GM21737 (cell line): ENCODE data around the gene ARL2.

Experiments
- ATAC-seq: cut with Tn5 transposase; IDR thresholded peaks from one replicate; pipeline ENCODE4 v1.9.1; 2021; ENCODE audit warnings: mild to moderate bottlenecking, moderate library complexity; ENCODE audit not compliant: unreplicated experiment

ARL2 gene

DNA sequence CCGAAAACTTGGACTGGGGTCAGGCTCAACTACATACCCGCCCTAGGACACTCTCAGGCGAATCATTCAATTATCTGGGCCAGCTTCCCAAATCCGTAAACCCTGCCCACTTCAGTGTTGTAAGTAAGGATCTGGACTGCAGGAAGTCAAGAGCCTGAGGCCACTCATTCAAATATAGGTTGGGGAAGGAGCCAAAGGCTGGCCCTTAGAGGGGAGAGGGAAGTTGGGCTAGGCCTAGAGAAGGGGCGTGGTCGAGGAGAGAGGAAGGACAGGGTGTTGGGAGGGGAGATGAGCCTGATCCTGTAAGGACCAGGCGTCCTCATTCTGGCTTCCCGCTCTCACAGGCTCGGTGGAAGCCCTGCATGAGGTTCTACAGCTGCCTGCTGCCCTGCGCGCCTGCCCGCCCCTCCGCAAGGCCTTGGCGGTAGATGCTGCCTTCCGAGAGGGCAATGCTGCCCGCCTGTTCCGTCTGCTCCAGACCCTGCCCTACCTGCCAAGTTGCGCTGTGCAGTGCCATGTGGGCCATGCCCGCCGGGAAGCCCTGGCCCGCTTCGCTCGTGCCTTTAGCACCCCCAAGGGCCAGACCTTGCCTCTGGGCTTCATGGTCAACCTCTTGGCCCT, 30.0 kb downstream of the ARL2 start:
- no peak for ATAC-seq

DNA sequence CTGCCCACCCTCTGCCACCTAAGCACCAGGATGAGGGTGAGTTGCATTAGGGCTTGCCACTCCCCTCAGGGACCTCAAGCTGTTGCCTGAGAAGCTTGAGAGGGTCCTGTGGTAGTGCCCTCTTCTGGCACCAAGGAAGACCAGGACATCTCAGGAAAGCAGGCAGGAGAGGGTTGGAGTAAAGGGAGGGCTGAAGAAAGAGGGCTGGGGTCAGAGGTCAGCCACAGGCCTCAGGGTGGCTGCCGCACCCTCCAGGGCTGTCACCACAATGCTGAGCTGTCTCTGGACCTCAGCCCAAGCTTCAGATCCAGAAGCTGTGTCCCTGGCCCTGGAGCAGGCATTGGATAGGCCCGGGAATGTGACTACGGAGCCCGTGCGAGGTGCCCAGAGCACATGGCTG, 31.1 kb downstream of the ARL2 start:
- no peak for ATAC-seq

DNA sequence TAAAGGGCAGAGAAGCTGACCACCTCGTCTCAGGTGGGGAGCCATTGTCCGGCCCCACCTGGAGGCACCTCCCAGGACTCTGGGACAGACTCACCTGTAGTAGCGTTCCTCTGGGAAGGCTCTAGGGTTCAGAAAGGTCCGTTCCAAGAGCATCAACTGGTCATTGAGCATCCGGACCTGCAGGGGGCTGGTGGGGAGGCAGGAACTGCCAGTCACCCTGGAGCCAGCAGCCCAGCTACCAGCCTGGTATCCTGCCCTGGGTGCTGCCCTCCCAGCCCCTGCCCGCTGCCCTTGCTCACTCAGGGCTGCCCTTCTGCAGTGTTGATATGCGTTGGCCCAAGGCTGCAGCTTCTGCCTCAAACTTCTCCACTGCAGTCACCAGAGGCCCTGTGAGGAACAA, 31.8 kb downstream of the ARL2 start:
- ATAC-seq: no peak

DNA sequence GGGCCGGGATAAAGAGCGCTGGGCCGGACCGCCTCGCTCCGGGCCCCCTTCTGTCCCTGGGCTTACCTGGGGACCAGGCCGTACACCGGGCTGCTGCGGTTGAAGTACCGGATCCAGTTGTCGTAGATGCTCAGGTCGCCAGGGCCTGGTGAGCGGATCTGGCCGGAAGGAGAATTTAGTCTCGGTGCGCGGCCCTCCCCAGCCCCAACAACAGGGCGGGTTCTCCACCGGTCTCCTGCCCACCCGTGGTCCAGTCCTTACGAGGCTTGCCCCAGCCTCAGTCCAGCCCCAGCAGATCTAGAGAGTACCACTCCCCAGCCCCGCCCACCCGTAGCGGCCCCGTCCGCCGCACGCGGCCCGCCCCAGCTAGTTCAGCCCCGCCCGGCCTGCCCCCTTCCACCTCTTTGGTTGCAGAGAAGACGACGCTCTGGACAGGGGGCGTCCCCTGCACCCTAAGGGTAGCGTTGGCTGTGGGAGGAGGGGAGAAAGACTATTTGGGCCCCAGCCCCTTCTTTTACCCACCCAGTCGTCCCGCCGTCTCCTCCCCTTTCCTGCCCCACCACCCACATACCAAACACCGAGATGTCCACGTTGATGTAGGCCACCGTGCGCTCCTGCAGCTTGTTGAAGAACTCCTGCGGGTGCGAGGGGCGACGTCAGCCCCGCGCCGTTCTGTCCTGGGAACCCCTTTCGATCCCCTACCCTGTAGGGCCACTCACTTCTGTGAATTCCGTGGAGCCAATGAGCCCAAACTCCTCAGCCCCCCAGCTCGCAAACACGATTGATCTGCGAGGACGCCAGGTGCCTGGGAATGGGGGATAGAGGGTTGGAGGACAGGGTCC, 33.8 kb downstream of the ARL2 start:
- no peak for ATAC-seq

DNA sequence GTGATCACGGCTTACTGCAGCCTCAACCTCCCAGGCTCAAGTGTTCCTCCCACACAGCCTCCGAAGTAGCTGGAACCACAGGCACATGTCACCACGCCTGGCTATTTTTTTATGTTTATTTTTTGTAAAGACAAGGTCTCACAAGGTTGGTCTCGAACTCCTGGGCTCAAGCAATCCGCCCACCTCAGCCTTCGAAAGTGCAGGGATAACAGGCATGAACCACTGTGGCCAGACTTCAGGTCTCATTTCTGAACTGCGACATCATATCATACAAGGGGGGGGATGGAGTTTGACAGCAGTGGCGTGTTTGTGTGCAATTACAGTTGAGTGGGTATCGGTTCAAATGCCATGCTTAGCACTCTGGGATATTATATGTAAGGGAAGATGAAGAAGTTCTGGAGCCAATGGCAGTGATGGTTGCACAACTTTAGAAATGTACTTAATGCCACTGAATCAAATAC, 37.5 kb downstream of the ARL2 start:
- no peak for ATAC-seq

DNA sequence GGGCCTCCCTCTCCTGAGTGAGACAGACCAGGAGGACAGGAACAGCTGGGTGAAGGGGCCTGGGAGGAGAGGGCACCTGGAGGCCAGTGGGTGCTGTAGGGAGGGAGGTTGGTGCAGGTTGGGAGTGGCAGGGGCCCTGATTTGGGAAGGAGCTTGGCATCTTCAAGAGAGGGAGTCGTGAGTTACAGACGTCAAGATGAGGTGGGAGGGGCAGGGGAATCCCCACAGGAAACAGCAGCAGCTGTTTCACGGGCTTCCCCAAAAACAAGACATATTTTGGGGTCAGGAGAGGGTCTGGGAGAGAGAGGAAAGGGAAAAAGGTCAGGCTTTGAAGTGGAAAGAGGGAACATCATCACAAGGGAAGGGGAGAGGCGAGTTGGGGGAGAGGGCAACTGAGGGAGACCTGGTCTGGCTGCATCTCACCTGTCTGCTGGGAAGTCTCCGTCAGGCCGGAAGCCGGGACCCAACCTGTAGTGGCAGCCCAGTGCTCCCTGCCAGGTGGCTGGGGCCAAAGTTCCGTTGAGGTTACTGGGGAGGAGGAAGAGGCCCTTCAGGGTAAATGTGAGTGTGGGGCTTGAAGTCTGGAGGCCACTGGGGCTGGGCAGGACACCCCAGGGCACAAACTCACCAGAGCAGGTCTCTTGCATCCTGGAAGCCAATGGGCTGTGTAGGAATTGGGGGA, 40.0 kb downstream of the ARL2 start:
- ATAC-seq: no peak

DNA sequence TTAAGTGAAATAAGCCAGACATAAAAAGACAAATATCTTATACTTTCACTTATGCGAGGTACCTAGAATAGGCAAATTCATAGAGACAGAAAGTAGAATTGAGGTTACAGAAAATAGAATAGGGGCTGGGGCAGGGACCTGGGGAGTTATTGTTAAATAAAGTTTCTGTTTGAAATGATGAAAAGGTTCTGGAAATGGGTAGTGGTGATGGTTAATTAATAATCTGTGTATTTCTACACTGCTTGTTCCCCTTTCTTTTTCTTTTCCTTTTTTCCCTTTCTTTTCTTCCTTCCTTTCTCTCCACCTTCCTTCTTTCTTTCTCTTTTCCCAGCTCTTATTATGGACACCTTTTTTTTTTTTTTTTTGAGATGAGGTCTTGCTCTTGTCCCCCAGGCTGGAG, 41.6 kb downstream of the ARL2 start:
- ATAC-seq: no peak

DNA sequence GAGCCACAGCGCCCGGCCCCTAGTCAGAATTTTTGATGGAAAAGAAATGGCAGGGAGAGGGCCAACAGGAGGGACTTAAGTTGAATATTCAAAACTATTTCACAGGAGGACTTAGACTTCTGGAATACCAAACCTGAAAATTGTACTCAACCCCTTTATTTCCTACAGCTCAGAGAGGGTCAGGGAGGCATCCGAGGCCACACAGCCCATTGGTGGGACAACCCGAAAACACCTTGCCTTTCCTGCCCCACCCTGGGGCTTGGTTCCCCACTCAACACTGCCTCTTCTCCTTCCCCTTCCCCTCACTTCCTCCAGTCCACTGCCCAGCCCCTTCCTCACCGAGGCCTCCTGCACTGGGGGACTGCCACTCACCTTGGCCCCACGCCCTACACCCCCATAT, 43.0 kb downstream of the ARL2 start:
- no peak for ATAC-seq

DNA sequence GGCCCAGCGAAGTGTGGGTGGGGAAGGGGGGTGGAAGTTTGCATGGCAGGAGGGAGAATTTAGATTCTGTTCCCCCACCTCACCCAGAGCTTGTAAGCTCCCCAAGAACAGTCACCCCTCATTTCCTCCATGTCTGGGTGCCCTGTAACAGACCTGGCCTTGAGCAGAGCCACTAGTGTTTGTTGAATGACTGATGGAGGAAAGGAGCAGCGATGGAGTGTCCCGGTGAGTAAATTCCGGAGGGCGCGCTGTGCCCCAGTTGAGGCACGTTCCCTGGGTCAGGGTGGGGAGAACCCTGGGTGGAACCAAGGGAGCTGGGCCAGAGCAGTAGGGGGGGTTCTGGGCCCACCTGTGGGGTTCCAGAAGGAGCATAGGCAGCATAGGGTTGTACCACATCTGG, 43.6 kb downstream of the ARL2 start:
- no peak for ATAC-seq

DNA sequence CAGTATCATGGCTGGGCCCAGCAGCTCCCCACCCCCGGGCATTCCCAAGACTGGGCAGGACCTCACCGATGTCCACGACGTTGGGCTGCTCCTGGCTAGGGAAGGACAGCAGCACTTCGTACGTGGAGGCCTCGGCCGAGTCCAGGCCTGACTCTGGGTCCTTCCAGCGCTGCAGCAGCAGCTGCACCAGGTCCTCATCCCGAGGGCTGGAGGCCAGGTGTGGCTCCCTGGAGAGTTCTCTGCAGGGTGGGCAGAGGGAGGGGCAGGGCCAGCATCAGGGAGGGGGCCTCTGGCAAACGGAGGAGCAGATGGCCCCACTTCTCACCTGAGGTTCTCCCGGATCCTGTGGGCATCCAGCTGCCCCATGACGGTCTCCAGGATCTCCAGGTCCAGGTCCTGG, 44.1 kb downstream of the ARL2 start:
- no peak for ATAC-seq

DNA sequence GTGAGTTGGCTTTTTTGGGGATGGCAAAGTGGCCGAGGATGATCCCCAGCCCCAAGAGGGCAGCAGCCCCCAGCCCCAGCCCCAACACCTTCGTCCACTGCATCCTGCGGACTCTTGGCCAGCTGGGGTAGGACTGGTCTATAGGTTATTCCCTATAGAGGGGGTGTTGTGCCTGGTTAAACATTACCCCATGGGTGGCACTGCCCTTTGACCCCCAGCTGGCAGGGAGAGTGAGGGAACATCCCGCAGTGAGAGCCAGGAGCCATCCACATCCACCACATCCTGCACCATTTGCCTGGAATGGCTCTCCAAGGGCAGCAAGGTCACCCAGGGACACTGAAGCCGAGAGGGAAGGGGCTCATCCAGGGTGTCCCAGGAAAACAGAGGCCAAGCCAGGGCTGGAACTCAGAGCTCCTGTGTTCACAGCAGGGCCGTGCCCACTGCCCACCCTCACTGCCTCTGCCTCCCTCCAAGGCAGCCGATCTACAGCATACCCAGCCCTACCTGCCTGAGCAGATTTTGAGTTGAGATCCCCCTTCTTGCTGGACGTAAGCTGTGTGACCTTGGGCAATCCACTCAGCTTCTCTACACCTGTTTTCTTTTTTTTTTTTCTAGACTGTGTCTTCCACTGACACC, 44.6 kb downstream of the ARL2 start, which contains the start of gene NAALADL1:
Gene NAALADL1, minus strand, starts transcription at position 135 of the 636 bp plus-strand sequence. Its CDS starts 32 bp downstream, at position 103.
- no peak for ATAC-seq

DNA sequence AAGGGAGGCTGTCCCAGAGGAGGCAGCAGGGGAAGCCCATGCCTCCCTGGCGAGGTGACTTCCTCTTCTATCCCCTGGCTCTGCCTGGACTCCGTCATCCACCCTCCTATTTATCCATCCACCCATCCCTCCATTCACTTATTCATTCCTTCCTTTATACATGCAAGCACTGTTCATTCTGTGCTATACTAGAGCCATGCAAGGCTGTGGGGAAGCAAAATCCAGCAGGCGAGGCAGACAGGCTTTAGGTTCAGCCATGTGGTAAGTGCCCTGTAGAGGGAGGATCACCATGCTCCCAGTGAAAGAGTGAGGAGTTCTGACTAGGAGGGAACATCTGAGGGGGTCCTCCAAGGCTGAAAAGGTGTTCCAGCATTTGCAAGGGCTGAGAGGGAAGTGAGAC, 45.6 kb downstream of the ARL2 start:
- ATAC-seq: no peak

DNA sequence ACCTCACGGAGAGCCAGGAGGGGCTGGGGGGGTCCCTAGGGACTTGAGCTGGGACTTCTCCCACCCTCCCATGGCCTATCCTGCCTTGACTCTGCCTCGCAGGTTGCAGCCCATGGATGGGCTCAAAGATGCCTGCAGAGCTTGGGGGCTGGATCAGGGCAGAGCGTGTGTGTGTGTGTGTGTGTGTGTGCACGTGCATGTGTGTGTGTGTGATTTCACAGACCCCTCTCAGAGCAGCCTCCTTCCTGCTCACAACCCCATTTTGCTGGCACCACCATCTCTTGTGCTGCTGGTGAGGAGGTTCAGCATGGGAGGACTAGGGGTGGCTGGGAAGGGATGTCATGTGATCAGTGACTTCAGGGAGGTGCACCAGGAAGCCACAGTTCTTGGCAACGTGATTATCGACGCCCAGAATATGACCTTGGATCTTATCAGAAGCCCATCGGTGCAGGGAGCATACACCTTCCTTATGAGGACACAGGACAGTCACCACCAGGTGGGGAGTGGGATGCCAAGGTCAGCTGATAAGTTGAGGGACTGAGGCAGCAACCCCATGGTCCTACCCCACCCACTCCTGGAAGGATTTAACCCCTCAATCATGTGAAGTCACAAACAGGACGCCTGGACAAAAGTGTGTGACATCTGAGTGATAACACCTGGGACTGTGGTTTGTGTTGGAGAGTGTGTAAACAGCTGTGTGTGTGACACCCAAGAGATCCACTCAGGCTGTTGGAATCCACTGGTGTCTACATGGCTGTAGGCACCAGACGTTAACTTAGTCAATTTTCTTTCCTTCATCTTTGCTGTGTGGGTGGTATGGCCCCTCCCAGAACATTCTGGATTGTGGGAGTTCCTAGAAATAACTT, 46.2 kb downstream of the ARL2 start:
- no peak for ATAC-seq

DNA sequence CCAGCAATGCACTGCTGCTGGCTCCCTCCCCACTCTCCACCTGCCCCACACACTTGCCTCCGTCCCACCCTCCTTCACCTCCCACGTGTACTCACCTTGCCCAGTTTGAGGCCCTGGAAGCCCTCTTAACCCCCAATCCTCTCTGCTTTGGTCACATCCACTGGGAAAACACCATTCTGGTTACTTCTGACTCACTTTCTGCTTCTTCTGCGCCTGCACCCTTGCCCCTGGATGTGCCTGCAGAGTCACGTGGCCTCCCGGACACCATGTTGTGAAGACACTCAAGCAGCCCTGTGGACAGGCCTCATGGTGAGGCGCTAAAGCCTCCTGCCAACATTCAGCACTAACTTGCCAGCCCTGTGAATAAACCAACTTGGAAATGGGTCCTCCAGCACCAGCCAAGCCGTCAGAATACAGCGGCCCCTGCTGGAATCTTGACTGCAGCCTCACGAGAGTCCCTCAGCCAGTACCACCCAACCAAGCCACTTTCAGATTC, 47.0 kb downstream of the ARL2 start:
- no peak for ATAC-seq

DNA sequence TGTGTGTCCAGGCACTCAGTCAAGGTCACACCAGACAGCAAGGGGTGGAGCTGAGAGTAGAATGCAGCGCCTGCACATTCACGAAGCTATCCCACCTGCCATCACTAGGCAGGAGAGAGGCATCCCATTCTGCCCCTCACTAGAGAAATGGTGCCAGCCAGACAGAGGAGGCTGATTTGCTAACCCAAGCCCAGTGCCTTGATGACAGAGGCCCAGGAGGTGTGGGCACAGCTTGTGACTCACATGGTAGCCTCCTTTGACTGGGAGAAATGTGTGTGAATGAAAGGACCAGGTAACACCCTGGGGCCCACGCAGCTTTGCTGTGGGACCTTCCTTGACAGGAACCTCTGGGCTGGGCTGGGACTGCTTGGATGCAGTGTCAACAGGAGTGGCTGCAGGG, 49.6 kb downstream of the ARL2 start:
- no peak for ATAC-seq

DNA sequence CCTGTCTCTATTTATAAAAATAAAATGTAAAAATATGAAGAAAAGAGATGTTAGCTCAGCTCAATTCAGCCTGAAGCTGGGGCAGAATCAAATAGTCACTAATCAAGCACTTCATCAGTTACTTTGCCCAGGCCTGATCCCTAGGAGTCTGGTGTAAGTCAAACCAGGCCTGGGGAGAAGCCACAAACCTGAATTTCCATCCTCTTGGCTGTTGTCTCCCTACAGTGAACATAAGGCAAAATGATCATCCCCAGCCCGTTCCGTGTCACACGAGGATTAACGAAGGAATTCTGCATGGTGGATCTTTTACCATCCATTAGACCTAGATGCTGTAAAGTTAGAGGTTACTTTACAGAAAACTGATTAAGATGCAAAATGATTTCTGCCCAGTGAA, 50.9 kb downstream of the ARL2 start:
- no peak for ATAC-seq

DNA sequence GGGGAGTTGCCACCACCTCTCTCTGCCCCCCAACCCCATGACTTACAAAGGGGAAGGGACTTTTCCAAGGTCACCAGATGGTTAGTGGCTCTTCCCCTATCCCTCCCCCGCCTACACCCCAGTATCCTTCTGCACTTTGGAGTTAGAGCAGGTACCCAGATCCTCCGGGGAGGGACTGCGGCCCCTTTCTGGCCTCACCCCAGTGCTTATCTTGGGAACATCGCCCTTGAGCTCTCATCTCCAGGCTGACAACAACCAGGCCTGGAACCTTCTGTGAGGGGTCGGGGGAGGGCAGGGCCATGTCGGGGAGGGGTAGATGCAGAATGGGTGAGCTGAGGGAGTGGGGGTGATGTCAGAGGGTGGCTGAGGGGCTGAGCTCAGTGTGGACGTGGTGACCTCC, 51.9 kb downstream of the ARL2 start:
- ATAC-seq: no peak

DNA sequence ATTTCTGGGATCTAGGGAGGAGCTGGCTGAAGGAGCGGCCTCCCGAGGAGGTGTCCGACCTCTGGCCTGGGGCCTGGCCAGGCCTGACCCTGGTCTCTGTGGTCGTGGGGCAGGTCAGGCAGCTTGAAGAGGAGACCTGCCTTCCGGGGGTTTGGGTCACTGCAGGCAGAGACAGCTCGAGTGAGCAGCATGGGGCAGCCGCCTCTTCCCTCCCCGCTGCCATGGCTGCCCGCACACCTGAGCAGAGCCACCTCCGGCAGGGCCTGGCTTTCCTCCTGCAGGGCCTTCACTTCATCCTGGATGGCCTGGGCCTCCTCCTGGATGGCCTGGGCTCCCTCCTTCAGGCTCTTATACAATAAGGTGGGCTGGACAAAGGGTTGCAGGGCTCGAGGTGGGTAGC, 52.4 kb downstream of the ARL2 start:
- ATAC-seq: no peak

DNA sequence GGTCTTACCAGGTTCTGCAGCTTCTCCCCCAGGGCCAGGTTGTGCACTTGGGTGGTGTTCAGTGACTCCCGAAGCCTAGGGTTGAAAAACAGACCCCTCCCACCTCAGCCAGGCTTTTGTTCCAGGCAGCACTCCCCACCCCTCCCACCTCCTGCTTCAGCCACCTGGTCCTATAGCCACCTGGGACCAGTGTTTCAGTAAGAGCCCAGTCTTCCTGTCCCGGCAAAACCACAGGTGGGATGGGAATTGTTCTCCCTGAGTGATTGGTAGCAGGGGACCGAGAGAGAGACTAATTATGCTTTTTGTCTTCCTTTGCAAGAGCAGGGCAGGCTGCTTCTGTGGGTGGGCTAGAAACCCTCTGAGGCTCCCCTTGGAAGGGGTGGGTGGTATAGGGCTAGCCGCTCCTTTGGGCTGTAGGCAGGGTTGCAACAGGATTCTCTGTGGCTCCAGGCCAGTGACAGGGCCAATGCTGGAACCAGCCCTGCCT, 52.9 kb downstream of the ARL2 start:
- ATAC-seq: no peak

DNA sequence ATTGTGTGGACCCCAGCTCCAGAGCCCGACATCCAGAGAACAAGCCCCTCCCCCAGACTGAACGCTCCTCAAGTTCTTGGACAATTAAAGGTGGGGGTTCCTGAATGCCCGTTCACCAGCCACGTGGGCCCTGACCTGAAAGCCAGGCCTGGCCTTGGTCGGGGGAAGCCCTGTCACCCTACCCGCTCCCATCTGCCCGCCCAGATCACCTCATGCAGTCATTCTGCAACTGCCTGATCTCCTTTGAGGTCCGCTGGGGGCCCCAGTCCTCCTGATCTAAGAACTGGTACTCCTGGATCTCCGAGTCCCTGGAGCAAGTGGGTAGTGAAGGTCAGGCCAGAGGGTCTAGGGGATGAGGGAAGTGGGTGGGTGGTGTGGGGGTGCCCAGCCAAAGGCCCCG, 53.5 kb downstream of the ARL2 start:
- no peak for ATAC-seq
